Measurements from ENCODE around the gene CCR7. TPM values are rescaled to one million over a fixed set of nuclear protein-coding genes. Genes with fewer than 3 reads are reported as not detected.

Gene CCR7
- total RNA-seq, 6 experiments from 2014 or later, result 0.12 to 0.58 (median 0.28) TPM; not detected in 2

- ATAC-seq, result no peak
- WGBS (ENCODE audit: insufficient coverage, low coverage, low lambda C conversion rate, missing lambda C conversion rate), result 82% methylated on average over 7 of the region's 9 CpGs
- peak in 1 of 3 donors; percentile 20 for DNase-seq
- no peaks in the 10 kb centered on the region for H3K36me3 ChIP-seq
- TF ChIP-seq CTCF (IDR thresholded peaks at IDR 0.05) (no peak), POLR2A (IDR thresholded peaks at IDR 0.05) (no peak)
- H3K4me3 ChIP-seq, result no peak overlapping the region
- no peak overlapping the region for H3K27ac ChIP-seq
- intact Hi-C loops (cut with DNase I), result no loop called here
- no peaks in the 10 kb centered on the region for H3K27me3 ChIP-seq
- H3K4me1 ChIP-seq, result peaks cover 0 to 13% (median 5%) of the 10 kb centered on the region in 4 donors
- H3K9me3 ChIP-seq, result no peaks in the 10 kb centered on the region
These were observed 6.9 kb downstream of the CCR7 start for GRCh38 chr17:40558300-40558889.

- no peak for TF ChIP-seq POLR2A (IDR thresholded peaks at IDR 0.05)
- no peak for TF ChIP-seq CTCF (IDR thresholded peaks at IDR 0.05)
- no peak overlapping the region for H3K27ac ChIP-seq
- no peak for ATAC-seq
- no peak overlapping the region for H3K4me3 ChIP-seq
- peaks cover 0 to 16% (median 5%) of the 10 kb centered on the region in 4 donors for H3K4me1 ChIP-seq
- no peaks in the 10 kb centered on the region for H3K9me3 ChIP-seq
- H3K36me3 ChIP-seq, result no peaks in the 10 kb centered on the region
- intact Hi-C loops (cut with DNase I), result no loop called here
- no peaks in the 10 kb centered on the region for H3K27me3 ChIP-seq
- DNase-seq, result peak in 2 of 3 donors; percentile 35 to 39
- 80% methylated on average over 1 of the region's 6 CpGs for WGBS (ENCODE audit: insufficient coverage, low coverage, low lambda C conversion rate, missing lambda C conversion rate)
These were observed 7.6 kb downstream of the CCR7 start for GRCh38 chr17:40557531-40558299.

GRCh38 chr17:40556884-40557414 lies 8.3 kb downstream of the CCR7 start:
- TF ChIP-seq POLR2A (IDR thresholded peaks at IDR 0.05), result no peak
- no peak for TF ChIP-seq CTCF (IDR thresholded peaks at IDR 0.05)
- peak in 2 of 3 donors; percentile 37 to 39 for DNase-seq
- H3K4me3 ChIP-seq, result no peak overlapping the region
- no peak overlapping the region for H3K27ac ChIP-seq
- no peaks in the 10 kb centered on the region for H3K9me3 ChIP-seq
- ATAC-seq, result no peak
- no peaks in the 10 kb centered on the region for H3K36me3 ChIP-seq
- intact Hi-C loops (cut with DNase I), result no loop called here
- 55% methylated on average over 14 of the region's 16 CpGs for WGBS (ENCODE audit: insufficient coverage, low coverage, low lambda C conversion rate, missing lambda C conversion rate)
- H3K4me1 ChIP-seq, result peaks cover 0 to 23% (median 8%) of the 10 kb centered on the region in 4 donors
- H3K27me3 ChIP-seq, result no peaks in the 10 kb centered on the region

GRCh38 chr17:40556198-40556661 lies 9.0 kb downstream of the CCR7 start:
- DNase-seq, result no peak
- no peak for TF ChIP-seq POLR2A (IDR thresholded peaks at IDR 0.05)
- TF ChIP-seq CTCF (IDR thresholded peaks at IDR 0.05), result no peak
- Histone ChIP-seq H3K27ac (no peak overlapping the region), H3K36me3 (no peaks in the 10 kb centered on the region), H3K4me3 (no peak overlapping the region), H3K9me3 (no peaks in the 10 kb centered on the region), H3K4me1 (peaks cover 0 to 31% (median 11%) of the 10 kb centered on the region in 4 donors), H3K27me3 (no peaks in the 10 kb centered on the region)
- 100% methylated on average over 1 of the region's 1 CpG for WGBS (ENCODE audit: insufficient coverage, low coverage, low lambda C conversion rate, missing lambda C conversion rate)
- intact Hi-C loops (cut with DNase I), result no loop called here
- ATAC-seq, result no peak
